Right lobe of liver (tissue), 4 donors: Measurements from ENCODE around the gene STK10.

Experiments
- CTCF ChIP-seq, 4 donors: fragments of 200-600 bp in 3 of 4; fragments of 450-650 bp in 1 of 4; IDR thresholded peaks; one replicate each; pipeline versions ENCODE4 v1.5.1 to v1.8.0; 2016 to 2022; ENCODE audit warnings: antibody characterized with exemption in 4 of 4, mild to moderate bottlenecking in 2 of 4
- POLR2A ChIP-seq: fragments of 450-650 bp; IDR thresholded peaks from one replicate; pipeline ENCODE4 v1.6.1; 2017; ENCODE audit warnings: antibody characterized with exemption, mild to moderate bottlenecking
- donor health status: DM: no; HTN: no; CAD: no.
- donor health status: DM: no; HTN: no; CAD: no.
- donor health status: DM: no; HTN: yes; CAD: no.

DNA sequence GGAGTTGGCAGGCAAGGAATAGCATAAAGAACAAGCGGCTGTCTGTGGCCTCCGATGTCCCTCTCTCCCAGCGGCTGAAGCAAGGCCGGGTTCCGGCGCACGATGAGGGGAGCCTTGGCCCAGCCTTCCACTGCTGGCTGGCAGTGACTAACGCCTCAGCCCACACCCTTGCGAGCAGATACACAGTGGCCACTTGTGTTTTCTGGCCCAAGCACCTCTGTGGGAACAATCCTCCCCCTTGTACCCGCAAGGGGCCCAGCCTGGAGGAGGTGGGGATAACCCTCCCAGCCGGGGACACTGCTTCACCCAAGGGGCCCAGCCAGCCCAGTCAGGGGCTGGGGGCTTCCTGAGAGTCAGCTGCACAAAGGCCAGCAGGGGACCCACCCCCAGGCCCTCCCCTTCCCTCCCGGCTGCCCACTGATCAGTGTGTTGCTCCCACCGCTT lies 23.2 kb downstream of the STK10 start:
- TF ChIP-seq CTCF (IDR thresholded peaks at IDR 0.05) (no peak), POLR2A (no peak)
